ENCODE data around the gene TFPI. TPM values are rescaled to one million over a fixed set of nuclear protein-coding genes. Genes with fewer than 3 reads are reported as not detected.
A peak's percentile ranks its signal among the peaks of the same experiment; 100 is the strongest.

Gene TFPI
- total RNA-seq, 1 donor from 2014 or later: 89.7 TPM

DNA sequence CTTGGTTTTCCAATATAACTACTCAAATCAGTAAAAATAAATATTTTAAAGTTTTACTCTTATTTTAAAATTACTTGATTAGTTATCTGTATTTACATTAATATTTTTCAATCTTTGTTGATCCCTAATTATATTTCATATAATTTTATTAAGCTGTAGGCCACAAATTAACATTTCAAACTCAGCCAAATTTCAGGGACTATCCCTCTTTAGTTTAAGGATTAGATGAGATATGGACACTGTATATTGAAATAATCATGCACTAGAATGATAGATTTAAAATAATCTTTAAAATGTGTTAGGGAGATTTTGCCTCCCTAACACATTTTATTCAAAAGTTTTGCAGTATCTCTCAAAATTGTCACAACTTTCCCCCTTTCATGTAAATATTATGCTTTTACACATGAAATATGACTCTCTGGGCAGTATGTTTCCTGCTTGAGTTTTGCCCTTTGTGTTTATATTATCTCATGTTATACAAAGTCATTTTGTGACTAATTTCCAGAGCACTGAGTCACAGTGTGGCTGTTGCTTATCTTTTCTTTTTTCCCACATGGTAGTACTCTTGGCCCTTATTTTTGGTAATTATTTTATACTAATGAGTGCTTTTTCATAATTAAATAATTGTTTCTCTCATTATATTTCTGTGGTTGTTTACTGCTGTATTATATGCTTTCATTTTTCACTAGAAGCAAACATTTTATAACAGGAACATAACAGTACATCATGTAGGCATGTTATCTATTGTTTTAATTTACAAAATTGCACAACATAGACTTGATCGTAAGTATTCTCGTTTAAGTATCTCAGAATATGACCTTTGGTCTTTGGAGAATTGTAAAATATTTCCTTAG, 1.2 kb downstream of the TFPI start:
- Mint-ChIP-seq H3K27ac (peak overlapping the region; percentile 89), H3K36me3 (peaks cover 1% of the 10 kb centered on the region), H3K9me3 (peaks cover 3% of the 10 kb centered on the region), H3K4me1 (peaks cover 51% of the 10 kb centered on the region), H3K4me3 (peak overlapping the region; percentile 81), H3K27me3 (ENCODE audit: low read depth) (no peaks in the 10 kb centered on the region)
- no peak for DNase-seq (ENCODE audit: low spot score in 2 of 2, unreplicated experiment in 2 of 2)
- TF ChIP-seq, protein P1, sequence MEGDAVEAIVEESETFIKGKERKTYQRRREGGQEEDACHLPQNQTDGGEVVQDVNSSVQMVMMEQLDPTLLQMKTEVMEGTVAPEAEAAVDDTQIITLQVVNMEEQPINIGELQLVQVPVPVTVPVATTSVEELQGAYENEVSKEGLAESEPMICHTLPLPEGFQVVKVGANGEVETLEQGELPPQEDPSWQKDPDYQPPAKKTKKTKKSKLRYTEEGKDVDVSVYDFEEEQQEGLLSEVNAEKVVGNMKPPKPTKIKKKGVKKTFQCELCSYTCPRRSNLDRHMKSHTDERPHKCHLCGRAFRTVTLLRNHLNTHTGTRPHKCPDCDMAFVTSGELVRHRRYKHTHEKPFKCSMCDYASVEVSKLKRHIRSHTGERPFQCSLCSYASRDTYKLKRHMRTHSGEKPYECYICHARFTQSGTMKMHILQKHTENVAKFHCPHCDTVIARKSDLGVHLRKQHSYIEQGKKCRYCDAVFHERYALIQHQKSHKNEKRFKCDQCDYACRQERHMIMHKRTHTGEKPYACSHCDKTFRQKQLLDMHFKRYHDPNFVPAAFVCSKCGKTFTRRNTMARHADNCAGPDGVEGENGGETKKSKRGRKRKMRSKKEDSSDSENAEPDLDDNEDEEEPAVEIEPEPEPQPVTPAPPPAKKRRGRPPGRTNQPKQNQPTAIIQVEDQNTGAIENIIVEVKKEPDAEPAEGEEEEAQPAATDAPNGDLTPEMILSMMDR (IDR thresholded peaks at IDR 0.05; ENCODE audit: unreplicated experiment): no peak

DNA sequence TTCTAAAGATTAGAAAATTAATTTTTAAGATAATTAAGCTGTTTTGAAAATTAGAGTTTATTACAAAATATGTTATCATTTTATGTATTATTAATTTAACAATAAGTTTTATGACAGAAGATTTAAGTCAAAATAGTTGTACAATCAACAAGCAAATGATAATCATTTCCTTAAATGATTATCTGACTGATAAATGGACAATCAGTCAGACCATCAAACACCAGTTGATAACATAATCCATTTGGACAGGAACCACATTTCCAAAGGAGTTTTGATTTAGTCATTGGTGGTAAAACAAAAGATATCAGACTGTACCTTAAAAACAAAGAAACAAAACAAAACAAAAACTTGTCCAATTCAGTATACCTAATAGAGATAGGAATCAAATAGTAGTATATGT, 1.9 kb downstream of the TFPI start:
- DNase-seq (ENCODE audit: low spot score in 2 of 2, unreplicated experiment in 2 of 2): no peak
- Mint-ChIP-seq H3K9me3 (peaks cover 3% of the 10 kb centered on the region), H3K4me1 (peaks cover 55% of the 10 kb centered on the region), H3K4me3 (peak overlapping the region; percentile 50), H3K36me3 (peaks cover 1% of the 10 kb centered on the region), H3K27ac (peak overlapping the region; percentile 25), H3K27me3 (ENCODE audit: low read depth) (no peaks in the 10 kb centered on the region)
- TF ChIP-seq, protein P1 (IDR thresholded peaks at IDR 0.05; ENCODE audit: unreplicated experiment): no peak

DNA sequence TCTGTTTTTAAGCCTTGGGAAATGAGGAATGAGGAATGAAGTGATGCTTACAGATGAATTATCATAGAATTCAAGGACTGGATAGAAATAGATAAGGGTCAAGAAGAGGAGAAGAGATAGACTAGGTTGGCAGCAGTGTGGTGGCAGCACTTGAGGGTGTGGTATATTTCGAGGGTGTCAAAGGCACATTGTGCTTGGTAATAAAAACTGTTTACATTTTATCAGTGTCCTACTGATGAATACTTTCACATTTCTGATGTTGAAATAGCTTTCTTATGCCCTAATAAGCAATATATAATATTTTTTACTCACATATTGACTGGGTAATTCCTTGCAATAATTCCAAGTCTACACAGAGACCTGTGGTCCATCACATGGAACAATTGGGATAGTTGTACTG, 3.4 kb downstream of the TFPI start:
- Mint-ChIP-seq H3K36me3 (peaks cover 1% of the 10 kb centered on the region), H3K27ac (peak overlapping the region; percentile 77), H3K9me3 (peaks cover 3% of the 10 kb centered on the region), H3K27me3 (ENCODE audit: low read depth) (no peaks in the 10 kb centered on the region), H3K4me3 (peak overlapping the region; percentile 51), H3K4me1 (peaks cover 67% of the 10 kb centered on the region)
- DNase-seq (ENCODE audit: low spot score in 2 of 2, unreplicated experiment in 2 of 2): no peak
- TF ChIP-seq, protein P1 (IDR thresholded peaks at IDR 0.05; ENCODE audit: unreplicated experiment): no peak

DNA sequence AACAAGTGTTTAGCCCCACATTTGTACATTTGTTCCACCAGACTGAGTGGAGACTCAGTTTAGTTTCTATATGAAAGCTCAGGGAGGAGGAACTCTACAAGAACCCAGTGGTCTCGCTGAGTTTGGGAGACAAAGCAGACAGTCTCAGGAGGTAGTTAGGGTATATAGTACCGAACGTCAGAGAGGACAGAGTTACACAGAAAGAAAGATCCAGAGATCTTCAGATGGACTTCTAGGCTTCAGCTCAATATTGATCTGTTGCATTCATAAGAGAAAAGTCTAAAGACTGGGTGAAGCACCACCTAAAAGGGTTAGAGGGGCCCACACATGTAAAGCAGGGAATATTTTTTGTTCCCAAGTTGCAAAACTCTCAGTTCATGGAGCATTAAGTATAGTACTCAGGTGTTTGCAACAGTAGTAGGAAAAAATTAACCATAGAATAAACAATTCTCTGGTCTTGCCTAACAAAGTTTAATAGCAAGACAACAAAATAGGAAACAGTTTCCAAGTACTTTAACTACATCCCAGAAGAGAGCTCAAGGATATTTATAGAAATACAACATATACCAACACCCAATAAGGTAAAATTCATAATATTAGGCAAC, 4.2 kb downstream of the TFPI start:
- H3K36me3 Mint-ChIP-seq: peaks cover 1% of the 10 kb centered on the region
- no peaks in the 10 kb centered on the region for H3K27me3 Mint-ChIP-seq (ENCODE audit: low read depth)
- DNase-seq (ENCODE audit: low spot score in 2 of 2, unreplicated experiment in 2 of 2): no peak
- H3K4me3 Mint-ChIP-seq: peak overlapping the region; percentile 42
- TF ChIP-seq, protein P1 (IDR thresholded peaks at IDR 0.05; ENCODE audit: unreplicated experiment): no peak
- H3K27ac Mint-ChIP-seq: peak overlapping the region; percentile 81
- H3K9me3 Mint-ChIP-seq: no peaks in the 10 kb centered on the region
- peaks cover 67% of the 10 kb centered on the region for H3K4me1 Mint-ChIP-seq

DNA sequence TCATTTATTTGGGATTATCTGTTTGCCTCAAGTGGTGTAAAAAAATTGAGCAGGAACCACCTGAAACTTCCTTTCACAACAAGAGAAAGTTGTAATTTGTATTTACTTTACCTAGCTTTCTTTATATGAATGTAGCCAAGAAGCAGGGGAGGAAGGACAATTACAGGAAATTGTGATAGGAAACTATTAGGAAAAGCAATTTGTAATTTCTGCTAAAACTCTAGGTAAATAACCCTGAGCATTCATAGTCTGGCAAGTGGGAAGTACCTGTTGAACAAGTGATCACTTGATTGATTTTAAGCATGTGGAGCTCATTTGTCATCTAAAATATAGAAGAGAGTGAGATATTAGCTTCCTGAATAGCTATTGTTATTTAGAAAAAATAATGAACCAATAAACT, 5.0 kb downstream of the TFPI start:
- TF ChIP-seq, protein P1 (IDR thresholded peaks at IDR 0.05; ENCODE audit: unreplicated experiment): no peak
- DNase-seq (ENCODE audit: low spot score in 2 of 2, unreplicated experiment in 2 of 2): no peak
- H3K4me3 Mint-ChIP-seq: no peak overlapping the region
- H3K9me3 Mint-ChIP-seq: no peaks in the 10 kb centered on the region
- peaks cover 1% of the 10 kb centered on the region for H3K36me3 Mint-ChIP-seq
- no peaks in the 10 kb centered on the region for H3K27me3 Mint-ChIP-seq (ENCODE audit: low read depth)
- H3K4me1 Mint-ChIP-seq: peaks cover 67% of the 10 kb centered on the region
- peak overlapping the region; percentile 80 for H3K27ac Mint-ChIP-seq
